HepG2 (cell line): ENCODE results near the gene HYCC2. TPM values are rescaled to one million over a fixed set of nuclear protein-coding genes. Genes with fewer than 3 reads are reported as not detected.

Source experiments
- AKAP8 ChIP-seq: sonication (generic); formaldehyde crosslinking; IDR thresholded peaks from 2 replicates; pipeline ENCODE4 v1.5.1; 2020; ENCODE audit warnings: mild to moderate bottlenecking, missing genetic modification reagents
- FOSL2 ChIP-seq: sonication (generic); formaldehyde crosslinking; IDR thresholded peaks from 2 replicates; pipeline ENCODE4 v1.4.0; 2020; ENCODE audit warnings: missing genetic modification reagents
- HDAC1 ChIP-seq: sonication (generic); formaldehyde crosslinking; IDR thresholded peaks from 2 replicates; pipeline ENCODE4 v1.5.1; 2020; ENCODE audit warnings: mild to moderate bottlenecking, missing genetic modification reagents
- IRF2 ChIP-seq: IDR thresholded peaks from 2 replicates; pipeline ENCODE4 v1.6.1; 2018; ENCODE audit warnings: missing genetic modification reagents, missing compliant biosample characterization
- KMT2A ChIP-seq: sonication (generic); formaldehyde crosslinking; IDR thresholded peaks from 2 replicates; pipeline ENCODE4 v1.4.0; 2020; ENCODE audit warnings: missing genetic modification reagents
- MIER3 ChIP-seq: IDR thresholded peaks from 2 replicates; pipeline ENCODE4 v1.6.1; 2016; ENCODE audit warnings: missing compliant biosample characterization, borderline replicate concordance
- MYNN ChIP-seq: sonication (generic); formaldehyde crosslinking; IDR thresholded peaks from 2 replicates; pipeline ENCODE4 v1.4.0; 2020; ENCODE audit warnings: mild to moderate bottlenecking, low read depth, missing genetic modification reagents
- NR2F1 ChIP-seq, 2 experiments: fragments of 450-650 bp in 1 of 2; formaldehyde crosslinking in 1 of 2; IDR thresholded peaks; 2 replicates each; pipeline versions ENCODE4 v1.5.0 to v1.6.1; 2016 to 2020; ENCODE audit warnings: mild to moderate bottlenecking in 1 of 2, missing compliant biosample characterization in 1 of 2, missing genetic modification reagents in 1 of 2, moderate library complexity in 1 of 2
- RNF2 ChIP-seq: fragments of 450-650 bp; conservative IDR thresholded peaks from 2 replicates; pipeline ENCODE4 v1.6.1; 2016; ENCODE audit warnings: low read depth
- SETDB1 ChIP-seq: sonication (generic); formaldehyde crosslinking; IDR thresholded peaks from 2 replicates; pipeline ENCODE4 v1.5.1; 2020; ENCODE audit warnings: missing genetic modification reagents, mild to moderate bottlenecking, borderline replicate concordance
- ZNF121 ChIP-seq: sonication (generic); formaldehyde crosslinking; IDR thresholded peaks from 2 replicates; pipeline ENCODE4 v1.5.0; 2020; ENCODE audit warnings: mild to moderate bottlenecking, missing genetic modification reagents
- ZNF180 ChIP-seq: sonication (generic); formaldehyde crosslinking; IDR thresholded peaks from 2 replicates; pipeline ENCODE4 v1.4.0; 2020; ENCODE audit warnings: low read depth, missing genetic modification reagents, borderline replicate concordance
- ZNF326 ChIP-seq: sonication (generic); formaldehyde crosslinking; IDR thresholded peaks from 2 replicates; pipeline ENCODE4 v1.4.0; 2020; ENCODE audit warnings: missing genetic modification reagents, borderline replicate concordance
- ZNF354B ChIP-seq: sonication (generic); formaldehyde crosslinking; IDR thresholded peaks from 2 replicates; pipeline ENCODE4 v1.8.0; 2022; ENCODE audit warnings: mild to moderate bottlenecking, missing genetic modification reagents
- ZNF644 ChIP-seq: IDR thresholded peaks from 2 replicates; pipeline ENCODE4 v1.6.1; 2016; ENCODE audit warnings: low read depth
- ZNF749 ChIP-seq: sonication (generic); formaldehyde crosslinking; IDR thresholded peaks from 2 replicates; pipeline ENCODE4 v1.8.0; 2022; ENCODE audit warnings: mild to moderate bottlenecking, missing genetic modification reagents, moderate library complexity, borderline replicate concordance
- polyA plus RNA-seq, 8 experiments: library from polyadenylated mRNA; depleted of rRNA in 3 of 8; stranded (reverse) in 7 of 8; unstranded in 1 of 8; fragments of >200 nt; fragmentation: Illumina TruSeq in 4 of 8; extraction: Trizol in 4 of 8; gene quantifications; 2 replicates each; pipeline versions ENCODE4 v1.2.1 to v1.2.3, GENCODE V29; 2011 to 2016; ENCODE audit warnings: low read depth in 4 of 8, missing spikeins in 1 of 8, mixed read lengths in 1 of 8; ENCODE audit not compliant: insufficient read depth in 1 of 8
- total RNA-seq, 5 experiments: library from RNA; depleted of rRNA; stranded (reverse); fragments of >200 nt; fragmentation: Illumina TruSeq; extraction: Trizol; gene quantifications; 2 replicates each; pipeline ENCODE4 v1.2.3, GENCODE V29; 2016; ENCODE audit warnings: low read depth in 1 of 5
- TF ChIP-seq, protein P1 (sequence below): sonication (generic); formaldehyde crosslinking; IDR thresholded peaks from 2 replicates; pipeline ENCODE4 v1.4.0; 2020; ENCODE audit warnings: low read depth, missing genetic modification reagents
- TF ChIP-seq, protein P2 (sequence below): IDR thresholded peaks from 2 replicates; pipeline ENCODE4 v1.6.1; 2016; ENCODE audit warnings: mild to moderate bottlenecking
- TF ChIP-seq, protein P3 (sequence below), 2 experiments: fragments of 450-650 bp in 1 of 2; sonication (generic) in 1 of 2; formaldehyde crosslinking; IDR thresholded peaks; 2 replicates each; pipeline versions ENCODE4 v1.5.0 to v1.8.0; 2020 to 2022; ENCODE audit warnings: mild to moderate bottlenecking in 1 of 2, missing genetic modification reagents in 1 of 2
- TF ChIP-seq, protein P4 (sequence below): sonication (generic); formaldehyde crosslinking; IDR thresholded peaks from 2 replicates; pipeline ENCODE4 v1.4.0; 2020; ENCODE audit warnings: missing genetic modification reagents
- TF ChIP-seq, protein P5 (sequence below): sonication (generic); formaldehyde crosslinking; IDR thresholded peaks from 2 replicates; pipeline ENCODE4 v1.4.0; 2020; ENCODE audit warnings: missing genetic modification reagents

The HYCC2 gene
- total and polyA plus RNA-seq, 2 of the 13 experiments (the other 11 are each of a cell fraction or from before 2014, with no cell fraction given), result 4.7 to 13.9 TPM

DNA sequence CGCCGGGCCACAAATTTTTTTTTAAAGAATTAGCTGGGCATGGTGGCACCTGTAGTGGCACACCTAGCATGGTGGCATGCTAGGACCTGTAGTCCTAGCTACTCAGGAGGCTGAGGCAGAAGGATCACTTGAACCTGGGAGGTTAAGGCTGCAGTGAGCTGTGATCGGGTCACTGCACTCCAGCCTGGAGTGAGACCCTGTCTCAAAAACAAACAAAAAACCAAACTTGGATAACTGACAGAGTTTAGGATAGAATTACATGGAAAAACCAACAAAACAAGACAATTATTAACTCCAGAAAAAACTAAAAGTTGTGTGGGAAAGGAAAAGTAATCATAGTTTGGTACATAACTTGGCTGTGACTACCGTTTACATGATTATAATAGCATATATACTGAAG lies 42.9 kb upstream of the HYCC2 start (continued):
- TF ChIP-seq, protein P1, sequence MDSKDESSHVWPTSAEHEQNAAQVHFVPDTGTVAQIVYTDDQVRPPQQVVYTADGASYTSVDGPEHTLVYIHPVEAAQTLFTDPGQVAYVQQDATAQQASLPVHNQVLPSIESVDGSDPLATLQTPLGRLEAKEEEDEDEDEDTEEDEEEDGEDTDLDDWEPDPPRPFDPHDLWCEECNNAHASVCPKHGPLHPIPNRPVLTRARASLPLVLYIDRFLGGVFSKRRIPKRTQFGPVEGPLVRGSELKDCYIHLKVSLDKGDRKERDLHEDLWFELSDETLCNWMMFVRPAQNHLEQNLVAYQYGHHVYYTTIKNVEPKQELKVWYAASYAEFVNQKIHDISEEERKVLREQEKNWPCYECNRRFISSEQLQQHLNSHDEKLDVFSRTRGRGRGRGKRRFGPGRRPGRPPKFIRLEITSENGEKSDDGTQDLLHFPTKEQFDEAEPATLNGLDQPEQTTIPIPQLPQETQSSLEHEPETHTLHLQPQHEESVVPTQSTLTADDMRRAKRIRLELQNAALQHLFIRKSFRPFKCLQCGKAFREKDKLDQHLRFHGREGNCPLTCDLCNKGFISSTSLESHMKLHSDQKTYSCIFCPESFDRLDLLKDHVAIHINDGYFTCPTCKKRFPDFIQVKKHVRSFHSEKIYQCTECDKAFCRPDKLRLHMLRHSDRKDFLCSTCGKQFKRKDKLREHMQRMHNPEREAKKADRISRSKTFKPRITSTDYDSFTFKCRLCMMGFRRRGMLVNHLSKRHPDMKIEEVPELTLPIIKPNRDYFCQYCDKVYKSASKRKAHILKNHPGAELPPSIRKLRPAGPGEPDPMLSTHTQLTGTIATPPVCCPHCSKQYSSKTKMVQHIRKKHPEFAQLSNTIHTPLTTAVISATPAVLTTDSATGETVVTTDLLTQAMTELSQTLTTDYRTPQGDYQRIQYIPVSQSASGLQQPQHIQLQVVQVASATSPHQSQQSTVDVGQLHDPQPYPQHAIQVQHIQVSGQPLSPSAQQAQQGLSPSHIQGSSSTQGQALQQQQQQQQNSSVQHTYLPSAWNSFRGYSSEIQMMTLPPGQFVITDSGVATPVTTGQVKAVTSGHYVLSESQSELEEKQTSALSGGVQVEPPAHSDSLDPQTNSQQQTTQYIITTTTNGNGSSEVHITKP, result no peak
- TF ChIP-seq RNF2 (no peak), ZNF180 (CRISPR knock-in tag) (no peak), AKAP8 (CRISPR knock-in tag) (no peak), ZNF326 (CRISPR knock-in tag) (no peak), NR2F1 (CRISPR knock-in tag; IDR thresholded peaks at IDR 0.05) (no peak), IRF2 (CRISPR knock-in tag) (no peak), HDAC1 (CRISPR knock-in tag) (peak; percentile 68), ZNF749 (CRISPR knock-in tag) (no peak), FOSL2 (CRISPR knock-in tag) (0 out of 2 replicates have a peak, but pooled peaks have one; percentile 5), ZNF121 (CRISPR knock-in tag) (0 out of 2 replicates have a peak, but pooled peaks have one; percentile 8), SETDB1 (CRISPR knock-in tag) (no peak), MYNN (CRISPR knock-in tag) (no peak), ZNF644 (CRISPR knock-in tag) (0 out of 2 replicates have a peak, but pooled peaks have one; percentile 14), ZNF354B (CRISPR knock-in tag) (no peak), KMT2A (no peak), MIER3 (CRISPR knock-in tag) (no peak)
- TF ChIP-seq, protein P2, sequence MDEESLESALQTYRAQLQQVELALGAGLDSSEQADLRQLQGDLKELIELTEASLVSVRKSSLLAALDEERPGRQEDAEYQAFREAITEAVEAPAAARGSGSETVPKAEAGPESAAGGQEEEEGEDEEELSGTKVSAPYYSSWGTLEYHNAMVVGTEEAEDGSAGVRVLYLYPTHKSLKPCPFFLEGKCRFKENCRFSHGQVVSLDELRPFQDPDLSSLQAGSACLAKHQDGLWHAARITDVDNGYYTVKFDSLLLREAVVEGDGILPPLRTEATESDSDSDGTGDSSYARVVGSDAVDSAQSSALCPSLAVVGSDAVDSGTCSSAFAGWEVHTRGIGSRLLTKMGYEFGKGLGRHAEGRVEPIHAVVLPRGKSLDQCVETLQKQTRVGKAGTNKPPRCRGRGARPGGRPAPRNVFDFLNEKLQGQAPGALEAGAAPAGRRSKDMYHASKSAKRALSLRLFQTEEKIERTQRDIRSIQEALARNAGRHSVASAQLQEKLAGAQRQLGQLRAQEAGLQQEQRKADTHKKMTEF (CRISPR knock-in tag), result no peak
- TF ChIP-seq, protein P3, sequence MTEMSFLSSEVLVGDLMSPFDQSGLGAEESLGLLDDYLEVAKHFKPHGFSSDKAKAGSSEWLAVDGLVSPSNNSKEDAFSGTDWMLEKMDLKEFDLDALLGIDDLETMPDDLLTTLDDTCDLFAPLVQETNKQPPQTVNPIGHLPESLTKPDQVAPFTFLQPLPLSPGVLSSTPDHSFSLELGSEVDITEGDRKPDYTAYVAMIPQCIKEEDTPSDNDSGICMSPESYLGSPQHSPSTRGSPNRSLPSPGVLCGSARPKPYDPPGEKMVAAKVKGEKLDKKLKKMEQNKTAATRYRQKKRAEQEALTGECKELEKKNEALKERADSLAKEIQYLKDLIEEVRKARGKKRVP (CRISPR knock-in tag; IDR thresholded peaks at IDR 0.05), result no peak
- TF ChIP-seq, protein P4, sequence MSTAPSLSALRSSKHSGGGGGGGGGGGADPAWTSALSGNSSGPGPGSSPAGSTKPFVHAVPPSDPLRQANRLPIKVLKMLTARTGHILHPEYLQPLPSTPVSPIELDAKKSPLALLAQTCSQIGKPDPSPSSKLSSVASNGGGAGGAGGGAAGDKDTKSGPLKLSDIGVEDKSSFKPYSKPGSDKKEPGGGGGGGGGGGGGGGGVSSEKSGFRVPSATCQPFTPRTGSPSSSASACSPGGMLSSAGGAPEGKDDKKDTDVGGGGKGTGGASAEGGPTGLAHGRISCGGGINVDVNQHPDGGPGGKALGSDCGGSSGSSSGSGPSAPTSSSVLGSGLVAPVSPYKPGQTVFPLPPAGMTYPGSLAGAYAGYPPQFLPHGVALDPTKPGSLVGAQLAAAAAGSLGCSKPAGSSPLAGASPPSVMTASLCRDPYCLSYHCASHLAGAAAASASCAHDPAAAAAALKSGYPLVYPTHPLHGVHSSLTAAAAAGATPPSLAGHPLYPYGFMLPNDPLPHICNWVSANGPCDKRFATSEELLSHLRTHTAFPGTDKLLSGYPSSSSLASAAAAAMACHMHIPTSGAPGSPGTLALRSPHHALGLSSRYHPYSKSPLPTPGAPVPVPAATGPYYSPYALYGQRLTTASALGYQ (CRISPR knock-in tag), result 0 out of 2 replicates have a peak, but pooled peaks have one; percentile 15
- TF ChIP-seq, protein P5, sequence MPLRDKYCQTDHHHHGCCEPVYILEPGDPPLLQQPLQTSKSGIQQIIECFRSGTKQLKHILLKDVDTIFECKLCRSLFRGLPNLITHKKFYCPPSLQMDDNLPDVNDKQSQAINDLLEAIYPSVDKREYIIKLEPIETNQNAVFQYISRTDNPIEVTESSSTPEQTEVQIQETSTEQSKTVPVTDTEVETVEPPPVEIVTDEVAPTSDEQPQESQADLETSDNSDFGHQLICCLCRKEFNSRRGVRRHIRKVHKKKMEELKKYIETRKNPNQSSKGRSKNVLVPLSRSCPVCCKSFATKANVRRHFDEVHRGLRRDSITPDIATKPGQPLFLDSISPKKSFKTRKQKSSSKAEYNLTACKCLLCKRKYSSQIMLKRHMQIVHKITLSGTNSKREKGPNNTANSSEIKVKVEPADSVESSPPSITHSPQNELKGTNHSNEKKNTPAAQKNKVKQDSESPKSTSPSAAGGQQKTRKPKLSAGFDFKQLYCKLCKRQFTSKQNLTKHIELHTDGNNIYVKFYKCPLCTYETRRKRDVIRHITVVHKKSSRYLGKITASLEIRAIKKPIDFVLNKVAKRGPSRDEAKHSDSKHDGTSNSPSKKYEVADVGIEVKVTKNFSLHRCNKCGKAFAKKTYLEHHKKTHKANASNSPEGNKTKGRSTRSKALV, result no peak
